ENCODE measurements around the gene SLC22A15.
A peak's percentile ranks its signal among the peaks of the same experiment; 100 is the strongest.

Gene SLC22A15

GRCh38 chr1:116110567-116111523, 134.5 kb downstream of the SLC22A15 start, which contains the start of gene MAB21L3:
Gene MAB21L3, plus strand, starts transcription at chr1:116111399. Its CDS starts 1,217 bp downstream, at chr1:116112616.
- DNase-seq: no peak

- no peak for DNase-seq
These were observed 135.3 kb downstream of the SLC22A15 start for GRCh38 chr1:116111524-116112021.

DNA sequence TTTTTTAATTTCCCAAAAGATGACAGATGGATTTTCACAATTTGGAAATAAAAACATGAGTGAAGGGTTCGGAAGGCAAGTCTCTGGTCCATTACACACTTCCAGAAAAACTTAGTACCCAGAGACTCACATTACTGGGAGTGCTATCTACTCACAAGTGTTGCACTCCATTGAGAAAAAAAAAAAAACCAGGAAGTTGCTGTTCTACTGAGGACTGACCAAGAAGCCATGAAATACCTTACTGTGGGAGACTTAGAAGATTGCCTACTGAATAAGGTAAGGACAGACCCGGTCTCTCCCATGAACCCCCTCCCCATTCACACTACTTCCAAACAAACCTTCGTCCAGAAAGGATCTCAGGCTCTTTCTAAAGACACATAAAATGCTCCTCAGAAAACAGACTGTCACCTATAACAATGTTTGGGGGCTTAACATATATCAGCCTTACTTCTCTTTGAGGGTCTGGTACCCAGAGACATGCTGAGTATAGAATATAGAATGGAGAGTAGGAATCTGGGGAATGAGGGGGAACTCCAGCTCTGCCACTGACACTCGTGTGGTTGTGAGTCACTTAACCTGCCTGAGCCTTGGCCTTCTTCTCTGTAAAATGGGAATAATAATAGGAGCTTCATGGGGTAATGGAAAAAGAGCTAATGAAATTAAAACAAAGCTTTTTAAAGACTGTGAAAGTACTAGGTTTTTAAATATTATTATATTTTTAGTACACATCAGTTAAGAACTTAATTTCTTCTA, 136.3 kb downstream of the SLC22A15 start:
- no peak for DNase-seq

DNA sequence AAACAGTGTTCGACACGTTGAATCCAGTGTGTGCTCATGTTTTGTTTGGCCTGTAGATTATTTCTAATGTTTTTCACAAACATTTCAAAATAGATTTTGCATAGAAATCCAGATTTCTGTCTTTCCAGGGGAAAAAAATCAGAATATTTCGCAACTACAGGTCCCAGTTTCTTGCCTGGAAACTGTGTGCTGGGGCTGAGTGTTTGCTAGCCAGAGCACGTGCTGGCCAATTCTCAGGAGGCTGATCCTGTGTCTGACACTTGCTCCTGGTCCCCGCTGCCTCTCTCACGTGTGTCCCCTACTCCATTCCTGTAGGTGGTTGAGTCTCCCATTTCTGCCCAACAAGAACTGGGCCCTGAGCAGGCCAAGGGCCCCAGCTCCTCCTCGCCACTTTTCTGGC, 137.3 kb downstream of the SLC22A15 start:
- no peak for DNase-seq

DNA sequence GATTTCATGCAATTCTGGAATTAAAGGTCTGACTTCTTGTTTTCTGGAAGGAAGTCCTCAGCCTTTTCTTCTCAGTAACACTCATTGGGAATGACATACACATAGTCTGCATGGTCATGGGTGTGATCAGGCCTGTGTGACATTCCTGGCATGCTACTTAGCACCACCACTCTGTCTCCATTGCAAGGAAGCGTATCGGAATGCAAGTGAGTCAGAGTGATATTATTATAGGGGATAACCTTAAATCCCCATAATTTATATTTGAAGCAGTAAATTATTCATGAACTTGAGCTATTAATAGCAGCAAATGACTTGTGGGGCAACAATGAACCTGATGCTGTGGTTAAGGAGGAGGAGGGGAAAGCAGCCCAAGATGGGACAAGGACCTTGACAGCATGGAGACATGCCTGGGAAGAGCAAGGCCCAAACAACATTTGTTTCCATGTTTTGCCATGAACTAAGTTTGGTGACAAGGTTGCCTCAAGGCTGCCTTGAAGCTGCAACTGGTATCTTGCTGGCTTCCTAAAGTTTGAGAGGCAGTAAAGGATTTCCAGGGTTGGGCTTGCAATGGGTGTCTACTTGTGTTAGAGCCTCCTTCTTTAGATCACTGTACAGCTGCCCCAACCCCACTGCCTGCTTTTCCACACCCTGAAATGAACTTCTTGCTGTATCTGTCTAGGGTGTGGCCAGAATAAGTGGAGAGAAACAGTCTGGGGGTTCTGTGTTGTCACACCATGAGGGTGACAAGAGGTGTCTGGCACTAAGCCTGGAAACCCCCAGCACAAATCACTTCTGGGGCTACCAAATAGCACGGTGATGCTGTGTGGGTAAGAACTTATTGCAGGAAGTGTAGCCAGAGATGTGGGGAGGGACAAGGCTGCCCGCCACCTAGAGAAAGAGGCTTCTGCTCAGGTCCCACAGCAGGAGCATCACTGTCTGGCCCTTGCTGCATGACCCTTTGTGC, 139.4 kb downstream of the SLC22A15 start:
- peak; percentile 97 for DNase-seq

GRCh38 chr1:116118471-116118870, 142.2 kb downstream of the SLC22A15 start:
- no peak for DNase-seq

Data from fibroblast of skin of right biceps (primary cell).